ENCODE measurements around the gene TRIM9.

The TRIM9 gene

GRCh38 chr14:51094901-51095853, at the start of gene TRIM9:
Gene TRIM9 (minus strand): TSS chr14:51095105. CDS start chr14:51094939, 166 bp downstream.
- no peak for TF ChIP-seq ZFX (IDR thresholded peaks at IDR 0.05)
- TF ChIP-seq CTCF (conservative IDR thresholded peaks at IDR 0.05): no peak
- H3K27ac ChIP-seq: no peak within 1 kb of the TSS

GRCh38 chr14:51140856-51141255, 46.0 kb upstream of the TRIM9 start:
- H3K27ac ChIP-seq: no peak overlapping the region
- TF ChIP-seq CTCF (conservative IDR thresholded peaks at IDR 0.05) (no peak), ZFX (IDR thresholded peaks at IDR 0.05) (no peak)

GRCh38 chr14:51140338-51140737, 45.4 kb upstream of the TRIM9 start:
- H3K27ac ChIP-seq: no peak overlapping the region
- no peak for TF ChIP-seq ZFX (IDR thresholded peaks at IDR 0.05)
- no peak for TF ChIP-seq CTCF (conservative IDR thresholded peaks at IDR 0.05)

- no peak overlapping the region for H3K27ac ChIP-seq
These were observed 44.3 kb upstream of the TRIM9 start for GRCh38 chr14:51139121-51139681.

GRCh38 chr14:51138404-51139103, 43.6 kb upstream of the TRIM9 start:
- TF ChIP-seq CTCF (conservative IDR thresholded peaks at IDR 0.05): no peak
- H3K27ac ChIP-seq: no peak overlapping the region

More at GRCh38 chr14:51139121-51139681, 44.3 kb upstream of the TRIM9 start:
- no peak for TF ChIP-seq CTCF (conservative IDR thresholded peaks at IDR 0.05)

- no peak overlapping the region for H3K27ac ChIP-seq
- no peak for TF ChIP-seq ZFX (IDR thresholded peaks at IDR 0.05)
- no peak for TF ChIP-seq CTCF (conservative IDR thresholded peaks at IDR 0.05)
These were observed 36.6 kb upstream of the TRIM9 start for GRCh38 chr14:51131516-51131915.

- TF ChIP-seq ZFX (IDR thresholded peaks at IDR 0.05): no peak
- TF ChIP-seq CTCF (conservative IDR thresholded peaks at IDR 0.05): no peak
These were observed 34.2 kb upstream of the TRIM9 start for GRCh38 chr14:51129130-51129529.

More at GRCh38 chr14:51129130-51129529, 34.2 kb upstream of the TRIM9 start:
- no peak overlapping the region for H3K27ac ChIP-seq
